GM12864 (cell line): Measurements from ENCODE around the gene CFHR1.
"Not testable (repeated sequence)": the region's sequence is repeated elsewhere in the genome, so short reads cannot be mapped to it uniquely, and the experiment has no call there.

ENCODE experiments used
- DNase-seq: peaks from one replicate; pipeline ENCODE4 v3.0.0-alpha.2; 2011; ENCODE audit warnings: low read depth
- H3K4me3 ChIP-seq: 2 replicates; pipeline ENCODE4 v1.5.1; 2011; ENCODE audit warnings: mild to moderate bottlenecking, low read depth, low read length, control low read depth
- CTCF ChIP-seq: IDR thresholded peaks from 2 replicates; pipeline ENCODE4 v1.5.1; 2011; ENCODE audit warnings: low read depth, mild to moderate bottlenecking, moderate library complexity, low read length, control low read depth, inconsistent platforms; ENCODE audit errors: missing control alignments

CFHR1 gene

GRCh38 chr1:196819531-196819930, at the start of gene CFHR1:
Gene CFHR1, plus strand, starts transcription at chr1:196819731. Its CDS starts 114 bp downstream, at chr1:196819845.
- DNase-seq = not testable (repeated sequence)

GRCh38 chr1:196769823-196770222, 49.7 kb upstream of the CFHR1 start:
- H3K4me3 ChIP-seq = not testable (repeated sequence)

More at GRCh38 chr1:196819531-196819930, at the start of gene CFHR1:
- H3K4me3 ChIP-seq = not testable (repeated sequence)

GRCh38 chr1:196773713-196774112, 45.8 kb upstream of the CFHR1 start:
- DNase-seq = no peak
- TF ChIP-seq CTCF = no peak
- no peak overlapping the region for H3K4me3 ChIP-seq

More at GRCh38 chr1:196769823-196770222, 49.7 kb upstream of the CFHR1 start:
- not testable (repeated sequence) for DNase-seq

GRCh38 chr1:196774175-196774574, 45.4 kb upstream of the CFHR1 start:
- no peak for TF ChIP-seq CTCF
- no peak for DNase-seq
- H3K4me3 ChIP-seq = no peak overlapping the region

- no peak within 1 kb of the TSS for H3K4me3 ChIP-seq
- no peak for TF ChIP-seq CTCF
- no peak for DNase-seq
These were observed 44.9 kb upstream of the CFHR1 start, which contains the start of gene CFHR3 for GRCh38 chr1:196774603-196775002. Gene CFHR3, plus strand, starts transcription at chr1:196774840. Its CDS starts 47 bp downstream, at chr1:196774887.

GRCh38 chr1:196777603-196778002, 41.9 kb upstream of the CFHR1 start:
- no peak for TF ChIP-seq CTCF
- DNase-seq = no peak
- no peak overlapping the region for H3K4me3 ChIP-seq

GRCh38 chr1:196779093-196779492, 40.4 kb upstream of the CFHR1 start:
- no peak overlapping the region for H3K4me3 ChIP-seq
- no peak for DNase-seq
- no peak for TF ChIP-seq CTCF

GRCh38 chr1:196791252-196791651, 28.3 kb upstream of the CFHR1 start:
- not testable (repeated sequence) for H3K4me3 ChIP-seq

GRCh38 chr1:196794103-196794502, 25.4 kb upstream of the CFHR1 start:
- not testable (repeated sequence) for H3K4me3 ChIP-seq, DNase-seq

More at GRCh38 chr1:196791252-196791651, 28.3 kb upstream of the CFHR1 start:
- not testable (repeated sequence) for DNase-seq
